ENCODE results near the gene HERPUD1. TPM values are rescaled to one million over a fixed set of nuclear protein-coding genes. Genes with fewer than 3 reads are reported as not detected.

The HERPUD1 gene
- total RNA-seq, 1 experiment from 2014 or later = 35.3 TPM

- intact Hi-C loops (cut with micrococcal nuclease; ENCODE audit: unreplicated experiment) = no loop called here
- POLR2A ChIA-PET (ENCODE audit: unreplicated experiment) = interaction anchor here (0.7 kb wide), 1 partner anchor 9 kb away, joined by 8 read pairs; no protein-coding TSS in a partner anchor
- CTCF ChIA-PET = interaction anchor here (0.7 kb wide), 1 partner anchor 177 kb away, joined by 8 read pairs; no protein-coding TSS in a partner anchor
Measured at GRCh38 chr16:56921571-56921970, 10.4 kb upstream of the HERPUD1 start.

GRCh38 chr16:56923481-56924091 lies 8.4 kb upstream of the HERPUD1 start:
- no peaks in the 10 kb centered on the region for H4K20me1 ChIP-seq (ENCODE audit: insufficient read depth)
- ChIA-PET POLR2A (ENCODE audit: unreplicated experiment) (no interaction called here), CTCF (no interaction called here)
- no peaks in the 10 kb centered on the region for H3K79me2 ChIP-seq (ENCODE audit: low read depth)
- peaks cover 43% of the 10 kb centered on the region for H3K4me1 ChIP-seq (replicated peaks; ENCODE audit: insufficient read depth)
- TF ChIP-seq EZH2 (IDR thresholded peaks at IDR 0.05; ENCODE audit: low read depth) (no peak), CTCF (conservative IDR thresholded peaks at IDR 0.05) (no peak)
- H3K9me2 ChIP-seq (ENCODE audit: insufficient read depth) = no peaks in the 10 kb centered on the region
- intact Hi-C loops (cut with micrococcal nuclease; ENCODE audit: unreplicated experiment) = no loop called here
- no peaks in the 10 kb centered on the region for H3K27me3 ChIP-seq (ENCODE audit: insufficient read depth, low read depth)
- peaks cover 18% of the 10 kb centered on the region for H3F3A ChIP-seq (ENCODE audit: insufficient read depth, low read depth)
- H3K4me2 ChIP-seq = no peak overlapping the region
- no peak overlapping the region for H3K27ac ChIP-seq
- H3K36me3 ChIP-seq (ENCODE audit: low read depth) = no peaks in the 10 kb centered on the region
- no peak overlapping the region; the same call in 1 of the 2 replicates for H2AFZ ChIP-seq
- BruUV-seq (replicated peaks) = no TSS peak
- no peaks in the 10 kb centered on the region for H3K9me3 ChIP-seq (ENCODE audit: insufficient read depth, low read depth)
- no peak for DNase-seq
- H3K4me3 ChIP-seq = no peak overlapping the region

More at GRCh38 chr16:56921571-56921970, 10.4 kb upstream of the HERPUD1 start:
- TF ChIP-seq EZH2 (IDR thresholded peaks at IDR 0.05; ENCODE audit: low read depth) = no peak
- TF ChIP-seq CTCF (conservative IDR thresholded peaks at IDR 0.05) = no peak
- Histone ChIP-seq H3K4me3 (no peak overlapping the region), H3K4me2 (no peak overlapping the region), H3K36me3 (ENCODE audit: low read depth) (no peaks in the 10 kb centered on the region), H3F3A (ENCODE audit: insufficient read depth, low read depth) (peaks cover 18% of the 10 kb centered on the region), H3K79me2 (ENCODE audit: low read depth) (no peaks in the 10 kb centered on the region), H3K9me2 (ENCODE audit: insufficient read depth) (no peaks in the 10 kb centered on the region), H4K20me1 (ENCODE audit: insufficient read depth) (no peaks in the 10 kb centered on the region), H2AFZ (no peak overlapping the region), H3K27ac (no peak overlapping the region), H3K4me1 (replicated peaks; ENCODE audit: insufficient read depth) (peaks cover 45% of the 10 kb centered on the region), H3K9me3 (ENCODE audit: insufficient read depth, low read depth) (no peaks in the 10 kb centered on the region), H3K27me3 (ENCODE audit: insufficient read depth, low read depth) (no peaks in the 10 kb centered on the region)
- no TSS peak for BruUV-seq (replicated peaks)
- no peak for DNase-seq

GRCh38 chr16:56927471-56927870 lies 4.5 kb upstream of the HERPUD1 start:
- H3K27me3 ChIP-seq (ENCODE audit: insufficient read depth, low read depth) = no peaks in the 10 kb centered on the region
- no peaks in the 10 kb centered on the region for H3K9me2 ChIP-seq (ENCODE audit: insufficient read depth)
- H3K27ac ChIP-seq = no peak overlapping the region
- H3K4me2 ChIP-seq = no peak overlapping the region
- H4K20me1 ChIP-seq (ENCODE audit: insufficient read depth) = no peaks in the 10 kb centered on the region
- BruUV-seq (replicated peaks) = no TSS peak
- CTCF ChIA-PET = no interaction called here
- TF ChIP-seq CTCF (conservative IDR thresholded peaks at IDR 0.05) = no peak
- TF ChIP-seq EZH2 (IDR thresholded peaks at IDR 0.05; ENCODE audit: low read depth) = no peak
- no peak for DNase-seq
- H3K36me3 ChIP-seq (ENCODE audit: low read depth) = no peaks in the 10 kb centered on the region
- H2AFZ ChIP-seq = no peak overlapping the region
- peaks cover 3% of the 10 kb centered on the region for H3K79me2 ChIP-seq (ENCODE audit: low read depth)
- intact Hi-C loops (cut with micrococcal nuclease; ENCODE audit: unreplicated experiment) = no loop called here
- peaks cover 16% of the 10 kb centered on the region for H3K4me1 ChIP-seq (replicated peaks; ENCODE audit: insufficient read depth)
- no peak overlapping the region for H3K4me3 ChIP-seq
- H3F3A ChIP-seq (ENCODE audit: insufficient read depth, low read depth) = peaks cover 2% of the 10 kb centered on the region
- POLR2A ChIA-PET (ENCODE audit: unreplicated experiment) = no interaction called here
- no peaks in the 10 kb centered on the region for H3K9me3 ChIP-seq (ENCODE audit: insufficient read depth, low read depth)
